COR-L47 (cell line): ENCODE results near the gene CRYBB3.

Experiments
- DNase-seq: peaks from one replicate; lab custom pipeline; 2025; lab: John Stamatoyannopoulos, UW

Gene CRYBB3

DNA sequence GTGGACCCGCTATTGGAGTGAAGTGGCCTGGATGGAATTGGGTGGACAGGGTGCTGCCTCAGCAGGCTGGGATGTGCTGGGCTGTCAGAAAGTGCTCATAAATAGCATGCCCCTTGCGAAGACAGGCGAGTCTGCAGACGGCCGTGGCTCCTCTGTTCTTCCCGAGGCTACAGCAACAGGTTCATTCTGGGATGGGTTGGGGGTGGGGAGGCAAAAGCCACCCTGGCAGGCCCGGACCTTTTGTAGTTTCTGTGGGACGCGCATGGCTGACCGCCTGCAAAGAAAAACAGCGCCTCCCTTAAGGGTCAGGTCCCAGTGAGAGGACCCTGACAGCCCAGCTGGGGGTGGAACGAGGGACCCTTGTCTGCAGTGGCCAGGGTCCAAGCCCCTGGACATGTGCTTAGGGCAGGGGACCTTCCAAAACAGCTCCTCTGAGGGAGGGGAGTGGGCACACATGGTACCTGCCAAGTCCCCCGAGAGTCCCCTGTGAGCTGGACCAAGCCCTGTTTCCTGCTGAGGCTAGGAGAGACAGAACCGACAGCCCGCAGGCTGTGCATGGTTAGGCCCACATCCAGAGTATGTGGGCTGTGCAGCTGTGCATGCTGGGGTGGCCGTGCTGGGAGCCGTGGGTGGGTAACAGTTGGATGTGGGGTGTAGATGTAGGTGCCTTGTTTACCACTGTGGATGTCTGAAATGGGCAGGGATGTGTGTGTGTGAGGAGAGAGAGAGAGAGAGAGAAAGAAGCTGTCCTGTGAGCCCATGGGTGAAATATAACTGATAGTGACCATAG is at the start of gene CRYBB3:
TSS of gene CRYBB3 (plus strand) at position 128 of the 790 bp plus-strand sequence. CDS start 1,539 bp downstream, outside the sequence.
- DNase-seq = no peak

DNA sequence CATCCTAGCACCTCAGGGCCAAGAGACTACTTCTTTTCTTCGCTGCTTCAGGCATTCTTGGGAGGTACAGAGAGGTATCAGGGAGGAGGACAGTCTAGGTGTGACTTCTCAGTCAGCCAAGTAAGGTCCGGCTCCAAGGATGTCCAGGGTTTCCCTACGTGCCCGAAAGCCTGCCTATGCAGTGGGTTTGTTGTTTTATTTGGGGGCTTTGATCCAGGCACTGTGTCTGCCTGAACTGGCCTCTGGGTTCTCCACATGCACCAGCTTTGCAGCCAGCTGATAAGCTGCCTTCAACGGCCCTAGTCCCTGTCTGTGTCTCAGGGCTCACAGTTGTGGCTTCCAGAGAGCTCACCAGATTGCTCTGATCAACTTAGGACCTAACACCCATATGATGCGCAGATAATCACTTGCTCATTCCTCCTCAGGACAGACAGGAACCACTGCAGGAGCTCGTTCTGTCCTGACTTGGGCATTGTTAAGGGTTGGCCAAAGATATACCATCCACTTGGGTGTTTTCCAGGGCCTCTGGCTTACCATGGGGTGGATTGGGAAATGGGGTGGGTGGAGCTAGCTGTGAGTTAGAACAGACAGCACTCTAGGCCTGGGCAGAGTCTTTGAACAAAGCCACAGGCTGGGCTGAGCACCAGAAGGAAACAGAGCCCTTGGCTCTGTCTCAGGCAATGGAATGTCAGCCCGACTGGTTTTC is 45.5 kb upstream of the CRYBB3 start:
- no peak for DNase-seq

DNA sequence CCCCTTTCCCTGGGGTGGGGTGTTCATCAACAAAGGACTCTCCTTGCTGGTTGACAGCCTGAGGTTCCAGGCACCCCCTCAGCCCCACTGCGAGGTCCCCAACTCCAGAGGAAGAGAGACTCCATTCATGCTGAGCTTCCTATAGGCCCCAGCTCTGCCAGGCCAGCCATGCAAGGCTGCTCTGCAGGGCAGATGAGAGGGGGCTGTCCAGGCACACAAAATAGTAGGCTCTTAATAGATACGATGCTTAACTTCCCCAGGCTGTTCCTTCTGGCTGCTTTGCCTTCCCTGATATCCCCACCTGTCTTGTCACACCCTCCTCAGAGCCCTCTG is 45.0 kb upstream of the CRYBB3 start:
- DNase-seq = no peak

DNA sequence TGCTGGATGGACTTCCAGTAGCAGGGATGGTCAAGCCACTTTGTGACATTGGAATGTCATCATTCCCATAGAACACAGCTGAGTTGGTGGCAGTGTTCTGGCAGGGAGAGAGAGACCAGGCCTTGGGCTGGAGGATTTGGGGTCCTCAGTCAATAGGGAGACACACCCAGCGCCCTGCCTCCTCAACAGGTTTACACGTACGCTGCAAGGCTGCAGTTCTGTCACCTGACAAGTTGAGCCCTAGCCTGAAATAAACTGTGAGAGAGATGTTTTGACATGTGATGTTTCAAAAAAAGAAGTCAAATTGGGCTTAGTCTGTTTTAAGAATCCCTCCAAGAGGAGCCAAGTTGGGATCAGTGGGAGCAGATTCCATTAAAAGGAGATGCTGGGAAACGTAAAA is 42.9 kb upstream of the CRYBB3 start:
- no peak for DNase-seq

DNA sequence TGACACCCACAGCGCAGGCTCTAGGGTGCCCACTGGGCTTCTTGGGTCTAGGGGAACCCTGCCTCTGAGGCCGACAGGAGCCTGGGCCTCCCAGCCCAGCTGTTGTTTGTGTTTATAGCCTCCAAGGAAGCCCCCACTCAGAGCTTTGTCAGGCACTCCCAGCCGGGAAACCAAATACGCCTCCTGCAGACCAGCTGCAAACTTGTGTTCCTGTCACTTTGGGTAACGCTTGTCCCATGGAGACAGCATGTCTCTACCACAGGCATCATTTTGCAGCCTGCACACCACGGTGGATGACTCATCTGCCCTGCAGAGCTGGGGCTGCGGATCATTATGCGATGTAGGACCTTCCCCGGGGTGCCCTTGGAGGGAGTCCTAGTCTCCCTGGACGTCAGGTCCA is 40.6 kb upstream of the CRYBB3 start:
- DNase-seq = no peak

DNA sequence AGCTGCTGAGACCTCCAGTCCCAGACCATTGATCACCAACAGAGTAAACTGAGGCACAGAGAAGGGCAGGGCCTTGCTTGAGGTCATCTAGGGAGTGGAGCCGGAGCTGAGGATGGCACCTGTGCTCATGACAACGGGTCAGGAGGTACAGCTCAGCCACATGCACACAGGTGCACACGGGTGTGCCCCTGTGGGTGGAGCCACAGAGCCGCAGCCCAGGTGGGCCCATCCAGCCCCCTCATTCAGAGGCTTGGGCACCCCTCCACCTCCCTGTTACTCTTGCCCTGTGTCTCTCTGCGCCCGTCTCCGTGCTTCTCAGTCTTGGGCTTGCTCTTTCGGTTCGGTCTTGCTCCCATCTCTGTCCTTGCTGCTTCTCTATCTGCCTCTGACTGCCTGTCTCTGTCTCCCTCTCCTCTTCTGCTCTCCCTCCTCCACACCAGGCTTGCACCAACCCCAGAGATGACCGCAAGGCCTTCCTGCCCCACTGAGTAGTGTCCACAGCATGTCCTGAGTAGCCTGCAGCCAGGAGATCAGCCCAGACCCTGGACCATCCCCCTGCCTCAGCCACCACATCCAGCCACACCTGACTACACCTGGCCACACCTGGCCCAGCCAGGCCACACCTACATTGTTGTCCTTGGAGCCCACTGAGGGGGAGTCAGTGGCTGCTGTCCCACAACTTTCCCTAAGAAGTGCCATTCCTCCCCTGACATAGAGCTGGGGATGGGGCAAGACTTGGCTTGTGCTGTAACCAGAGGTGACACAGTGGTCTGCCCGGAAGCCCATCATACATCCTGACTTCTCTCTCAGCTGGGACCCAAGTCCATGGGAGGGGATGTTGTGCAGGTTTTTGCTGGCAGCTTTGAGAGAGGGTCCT is 39.3 kb upstream of the CRYBB3 start:
- DNase-seq = no peak

DNA sequence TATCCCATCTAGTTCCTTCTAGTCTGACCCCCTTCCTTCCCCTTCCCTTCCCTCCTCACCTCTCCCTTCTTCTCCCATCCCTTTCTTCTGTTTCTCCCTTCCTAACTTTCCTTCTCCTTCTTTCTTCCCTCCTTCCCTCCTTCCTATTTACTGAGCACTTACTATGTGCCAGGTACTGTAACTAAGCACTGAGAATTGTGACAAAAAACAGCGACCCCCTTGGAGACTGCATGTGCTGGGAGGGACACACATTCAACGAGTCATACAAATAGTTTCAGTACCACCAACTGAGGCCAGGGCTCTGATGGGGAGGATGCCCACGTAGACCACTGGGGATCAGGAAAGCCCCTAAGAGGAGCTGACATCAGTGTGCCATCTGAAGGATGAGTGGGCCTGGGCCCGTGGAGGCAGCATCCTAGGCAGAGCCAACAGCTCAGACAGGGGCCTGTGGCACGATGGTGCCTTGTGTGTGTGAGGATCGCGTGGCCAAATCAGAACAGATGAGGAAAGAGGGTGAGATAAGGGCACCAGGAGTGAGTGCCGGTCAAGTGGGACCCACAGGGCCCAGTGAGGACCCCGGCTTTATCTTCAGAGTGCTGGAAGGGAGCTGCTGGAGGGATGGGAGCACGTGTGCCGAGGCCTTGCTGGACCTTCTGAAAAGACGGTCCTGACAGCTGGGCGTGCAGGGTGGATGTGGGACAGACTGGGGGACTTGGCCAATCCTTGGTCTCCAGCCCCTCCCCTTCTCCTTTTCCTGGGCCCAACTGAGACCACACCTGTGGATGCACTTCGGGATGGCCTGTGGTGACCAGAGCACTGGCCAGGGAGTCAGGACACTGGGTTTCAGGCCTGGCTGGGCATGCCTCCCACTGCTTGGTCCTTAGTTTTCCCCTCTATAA is 38.4 kb upstream of the CRYBB3 start:
- DNase-seq = no peak

DNA sequence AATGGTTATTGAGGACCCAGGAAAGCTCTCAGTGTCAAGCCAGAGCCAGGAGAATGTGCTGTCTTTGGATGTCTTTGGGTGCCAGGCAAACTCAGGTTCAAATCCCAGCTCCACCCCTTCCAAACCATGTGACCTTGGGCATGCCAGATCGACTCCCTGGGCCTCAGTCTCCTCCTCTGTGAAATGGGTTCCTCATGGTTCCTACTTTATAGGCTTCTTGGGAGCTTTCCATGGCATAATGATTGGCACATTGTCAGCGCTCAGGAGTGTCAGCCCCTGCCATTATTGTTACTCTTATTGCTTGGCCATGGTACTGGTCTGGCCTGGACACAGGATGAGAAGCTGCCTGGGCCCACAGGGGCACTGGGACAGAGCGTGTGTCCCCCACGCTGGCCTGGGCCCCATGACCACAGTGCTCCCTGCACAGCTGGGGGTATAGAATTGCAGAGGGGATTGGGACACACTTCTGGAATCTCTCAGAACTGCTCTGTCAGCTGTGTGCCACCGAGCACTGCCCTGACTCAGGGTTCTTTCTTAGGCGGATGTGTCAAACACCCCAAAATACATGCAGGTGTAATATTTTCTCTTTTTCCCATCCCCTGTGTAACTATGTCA is 37.6 kb upstream of the CRYBB3 start:
- no peak for DNase-seq

DNA sequence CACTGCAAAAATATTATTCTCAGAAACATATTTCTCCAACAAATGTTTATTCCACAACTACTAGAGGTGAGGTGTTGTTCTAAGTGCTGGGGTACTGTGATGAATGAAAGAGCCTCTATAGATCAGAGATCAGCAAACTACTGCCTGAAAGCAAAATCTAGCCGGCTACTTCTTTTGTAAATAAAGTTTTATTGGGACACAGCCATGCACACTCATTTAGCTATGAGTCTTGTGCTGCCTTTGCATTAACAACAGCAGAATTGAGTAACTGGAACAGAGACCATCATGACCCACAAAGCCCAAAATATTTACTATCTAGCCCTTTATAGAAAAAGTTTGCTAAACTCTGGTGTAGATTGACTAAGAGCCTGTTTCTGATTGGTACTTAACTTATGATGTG is 37.1 kb upstream of the CRYBB3 start:
- no peak for DNase-seq

DNA sequence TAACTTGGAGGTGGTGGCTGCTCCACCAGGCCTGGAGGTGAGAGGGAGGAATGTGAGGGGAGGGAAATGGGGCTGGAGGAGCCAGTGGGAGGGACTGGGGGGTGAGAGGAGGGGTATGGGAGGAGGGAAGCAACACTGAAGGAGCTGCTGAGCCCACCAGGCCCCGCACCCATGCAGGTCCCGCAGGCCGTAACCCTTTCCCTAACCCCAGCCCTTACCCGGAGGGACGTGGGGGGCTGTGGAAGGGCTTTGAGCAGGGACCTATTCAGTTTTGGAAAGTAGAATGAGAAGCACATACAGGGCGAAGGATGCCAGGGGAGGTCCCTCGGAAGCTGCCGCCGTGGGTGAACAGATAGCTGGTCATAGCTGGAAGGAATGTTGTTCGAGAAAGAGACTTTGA is 33.9 kb upstream of the CRYBB3 start:
- DNase-seq = no peak

DNA sequence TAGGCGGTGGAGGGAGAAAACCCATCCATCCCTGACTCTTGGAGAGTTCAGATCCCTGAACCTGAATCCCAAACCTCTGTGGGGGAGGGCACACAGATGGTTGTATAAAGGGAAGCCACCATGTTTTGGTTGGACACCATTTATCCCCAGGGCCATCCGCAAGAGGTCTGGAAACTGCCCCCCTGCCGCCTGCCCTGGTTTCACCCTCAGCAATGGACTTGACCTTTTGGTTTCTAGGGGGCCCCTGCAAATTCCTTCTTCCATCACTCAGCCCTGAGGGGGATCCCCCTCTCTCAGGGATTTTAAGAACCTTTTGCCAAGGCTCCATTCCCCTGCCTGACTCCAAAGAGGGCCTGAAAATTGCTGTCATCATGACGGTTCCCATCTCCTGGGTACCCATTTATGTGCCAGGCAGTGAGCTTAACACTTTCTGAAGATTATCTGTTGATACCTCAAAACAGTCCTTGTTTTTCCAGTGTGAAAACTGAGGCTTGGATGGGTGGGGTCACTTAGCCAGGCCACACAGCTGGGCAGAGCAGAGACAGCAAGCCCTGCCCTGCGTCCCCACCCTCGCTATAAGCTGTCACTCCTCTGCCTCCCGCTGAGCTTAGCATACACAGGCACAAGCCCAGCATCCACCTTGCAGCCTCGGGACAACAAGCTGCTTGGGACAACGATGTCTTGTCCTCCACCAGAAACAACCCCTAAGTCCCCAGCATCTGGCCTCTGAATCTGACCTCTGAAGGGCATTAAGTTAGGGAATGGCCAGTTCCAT is 33.2 kb upstream of the CRYBB3 start:
- DNase-seq = no peak

DNA sequence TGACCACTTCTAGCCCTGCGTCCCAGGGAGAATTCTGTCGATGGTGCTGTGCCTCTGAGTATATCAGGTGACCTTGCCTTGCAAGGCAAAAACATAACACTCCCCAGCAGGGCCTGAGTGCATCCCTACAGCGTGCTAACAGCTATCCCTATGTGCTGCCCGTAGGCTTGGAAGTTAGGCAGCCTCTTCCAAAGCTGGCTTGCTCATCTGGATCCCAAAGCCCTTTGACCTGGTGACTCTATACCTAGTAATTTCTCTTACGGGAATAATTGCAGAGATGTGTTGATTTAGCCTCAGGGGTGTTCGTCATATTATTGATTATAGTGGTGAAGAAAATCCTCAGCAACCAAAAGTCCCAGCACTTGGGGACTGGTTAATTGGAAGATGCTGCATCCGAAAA is 32.6 kb upstream of the CRYBB3 start:
- no peak for DNase-seq

DNA sequence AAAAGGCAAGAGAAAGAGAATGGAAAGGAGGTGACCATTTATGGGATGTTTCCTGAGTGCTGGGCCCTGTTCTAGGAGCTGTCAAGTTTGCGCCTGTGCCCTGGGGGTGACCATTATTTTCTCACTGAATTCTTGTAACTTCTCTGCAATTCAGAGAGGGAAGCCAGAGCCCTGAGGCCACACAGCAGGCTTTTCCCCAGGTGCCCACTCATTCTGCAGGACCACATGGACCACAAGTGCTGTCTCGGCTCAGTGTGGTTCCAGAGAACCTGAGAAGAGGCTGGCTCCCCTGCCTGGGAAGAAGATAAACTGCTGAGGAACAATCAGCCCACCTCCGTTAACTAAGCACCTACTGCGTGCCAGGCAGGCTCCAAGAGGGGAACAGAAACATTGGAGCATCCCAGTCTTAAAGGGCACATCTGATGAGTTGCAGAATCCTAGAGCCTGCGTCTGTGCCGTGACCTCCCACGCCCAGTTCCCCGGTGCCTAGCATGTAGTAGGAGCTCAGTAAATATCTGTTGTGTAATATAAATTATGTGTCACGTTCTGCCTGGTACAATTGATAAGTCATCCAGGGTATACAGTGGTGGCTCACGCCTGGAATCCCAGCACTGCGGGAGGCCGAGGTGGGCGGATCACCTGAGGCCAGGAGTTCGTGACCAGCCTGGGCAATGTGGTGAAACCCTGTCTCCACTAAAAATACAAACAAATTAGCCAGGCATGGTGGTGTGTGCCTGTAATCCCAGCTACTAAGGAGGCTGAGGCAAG is 31.6 kb upstream of the CRYBB3 start:
- no peak for DNase-seq

DNA sequence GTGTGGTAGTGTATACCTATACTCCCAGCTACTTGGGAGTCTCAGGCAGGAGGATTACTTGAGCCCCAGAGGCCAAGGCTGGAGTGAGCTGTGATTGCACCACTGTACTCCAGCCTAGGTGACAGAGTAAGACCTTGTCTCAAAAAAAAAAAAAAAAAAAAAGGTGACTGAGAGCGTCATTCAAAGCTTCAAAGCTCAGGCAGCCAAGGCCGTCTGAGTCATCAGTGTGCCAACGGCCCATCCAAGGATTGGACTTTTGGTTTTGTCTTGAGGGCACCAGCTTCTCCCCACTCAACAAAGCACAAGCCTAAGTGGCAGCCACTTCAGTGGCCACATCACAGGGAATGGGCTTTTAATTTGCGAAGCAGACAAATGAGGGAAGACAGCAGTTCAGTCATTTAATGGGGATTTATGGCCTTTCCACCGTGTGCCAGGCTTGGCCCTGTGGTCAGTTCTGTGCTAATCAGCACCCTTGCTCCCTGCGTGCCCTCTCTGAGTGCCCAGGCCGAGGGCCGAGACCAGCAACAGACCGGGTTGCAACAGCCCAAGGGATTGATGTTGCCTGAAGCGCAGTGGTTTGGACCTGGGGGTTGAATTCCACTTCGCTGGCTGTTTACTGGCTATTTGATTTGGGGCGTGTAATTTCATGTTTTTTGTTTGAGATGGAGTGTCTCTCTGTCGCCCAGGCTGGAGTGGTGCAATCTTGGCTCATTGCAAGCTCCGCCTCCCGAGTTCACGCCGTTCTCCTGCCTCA is 30.2 kb upstream of the CRYBB3 start:
- DNase-seq = no peak

DNA sequence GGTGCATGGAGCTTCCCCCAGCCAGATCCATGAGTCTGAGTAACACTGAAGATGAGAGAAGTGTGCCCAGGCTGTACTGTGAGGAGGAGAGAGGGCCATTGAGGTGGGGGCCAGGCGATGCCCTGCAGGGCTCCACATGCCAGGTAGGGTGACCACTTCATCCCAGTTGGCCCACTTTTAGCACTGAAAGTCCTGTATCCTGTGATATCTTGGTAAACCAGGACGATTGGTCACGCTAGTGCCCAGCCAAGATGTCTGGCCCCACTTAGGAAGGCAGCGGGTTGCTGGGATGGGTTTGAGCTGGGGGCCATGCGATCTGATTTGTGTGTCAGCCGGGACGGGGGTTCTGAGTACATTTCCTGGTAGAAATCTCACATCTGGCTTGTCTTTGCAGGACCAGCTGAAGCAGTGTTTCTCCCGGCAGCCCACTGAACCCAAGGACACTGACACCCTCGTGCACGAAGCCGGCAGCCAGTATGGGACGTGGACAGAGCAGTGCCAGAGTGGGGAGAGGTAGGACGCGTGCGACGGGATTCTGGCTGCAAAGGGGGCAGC is 29.2 kb upstream of the CRYBB3 start:
- DNase-seq = no peak

DNA sequence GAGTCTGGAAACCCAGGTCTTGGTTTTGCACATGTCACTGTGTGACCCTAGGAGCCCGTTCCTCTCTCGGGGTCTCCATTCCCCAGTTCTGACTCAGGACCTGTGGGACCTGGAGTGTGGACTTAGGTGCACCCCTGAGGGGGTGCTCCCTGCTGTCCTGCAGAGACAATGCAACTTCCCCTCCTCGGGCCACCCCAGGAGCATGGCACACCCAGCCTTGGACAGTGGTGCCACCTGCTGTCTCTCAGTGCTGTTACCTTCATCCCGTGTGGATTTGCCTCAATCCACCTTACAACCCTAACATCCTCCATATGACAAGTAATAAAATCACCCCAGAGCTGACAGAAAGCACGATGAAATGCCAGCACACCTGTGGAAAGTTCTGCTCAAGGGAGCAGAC is 27.5 kb upstream of the CRYBB3 start:
- peak; percentile 19 for DNase-seq

DNA sequence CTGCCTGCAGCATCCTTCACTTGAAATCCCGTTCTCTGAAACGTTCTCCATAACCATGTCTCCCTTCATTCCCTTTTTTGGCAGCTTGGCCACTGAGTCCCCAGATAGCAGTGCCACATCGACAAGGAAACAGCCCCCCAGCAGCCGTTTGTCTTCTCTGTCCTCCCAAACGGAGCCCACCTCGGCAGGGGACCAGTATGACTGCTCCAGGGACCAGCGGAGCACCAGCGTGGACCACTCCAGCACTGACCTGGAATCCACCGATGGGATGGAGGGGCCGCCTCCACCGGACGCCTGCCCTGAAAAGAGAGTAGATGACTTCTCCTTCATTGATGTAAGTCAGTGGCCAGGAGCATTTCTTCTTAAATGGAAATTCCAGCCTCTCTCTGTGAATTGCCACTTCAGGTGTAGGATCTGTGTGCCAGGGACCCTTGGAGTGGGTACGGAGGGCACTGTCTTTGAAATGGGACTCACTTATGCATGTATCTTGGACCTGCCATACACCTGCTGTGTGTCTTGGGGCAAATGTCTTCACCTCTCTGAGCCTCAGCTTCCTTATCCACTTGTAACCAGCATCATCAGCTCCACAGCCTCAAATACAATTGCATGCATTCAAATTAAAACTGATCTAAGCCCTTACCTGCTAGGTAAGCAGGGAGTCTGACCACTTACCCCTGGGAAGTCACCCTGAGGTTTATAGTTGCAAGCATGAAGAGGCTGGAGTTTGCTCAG is 25.3 kb upstream of the CRYBB3 start:
- no peak for DNase-seq

DNA sequence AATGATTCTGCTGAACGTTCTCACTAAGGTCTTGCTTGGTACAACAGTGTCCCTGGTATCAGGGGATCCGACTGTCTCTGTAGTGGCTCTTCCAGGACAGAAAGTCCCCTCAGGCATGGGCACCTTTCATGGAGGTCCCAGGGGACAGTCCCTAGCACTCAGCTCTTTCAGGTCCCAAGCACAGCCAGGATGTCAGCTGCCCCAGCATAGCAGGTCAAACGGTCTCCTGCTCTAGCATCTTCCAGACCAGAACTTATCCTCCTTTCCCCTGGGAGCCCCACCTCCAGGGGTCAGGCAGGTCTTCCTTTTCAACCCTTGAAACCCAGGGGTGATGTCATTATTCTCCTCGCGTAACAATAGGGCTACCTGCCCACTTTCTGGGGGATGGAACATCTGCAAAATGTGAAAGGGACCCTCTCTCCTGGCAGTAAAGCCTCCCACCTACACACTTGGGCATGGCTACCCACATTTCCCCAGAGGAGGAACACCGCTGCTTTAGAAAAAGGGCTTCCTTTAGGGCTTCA is 24.7 kb upstream of the CRYBB3 start:
- no peak for DNase-seq
